NAMALWA (cell line): ENCODE data around the gene ETV4.

Experiments used
- DNase-seq: peaks from one replicate; pipeline ENCODE4 v3.0.0-alpha.2; 2015; ENCODE audit warnings: low spot score

ETV4 gene

DNA sequence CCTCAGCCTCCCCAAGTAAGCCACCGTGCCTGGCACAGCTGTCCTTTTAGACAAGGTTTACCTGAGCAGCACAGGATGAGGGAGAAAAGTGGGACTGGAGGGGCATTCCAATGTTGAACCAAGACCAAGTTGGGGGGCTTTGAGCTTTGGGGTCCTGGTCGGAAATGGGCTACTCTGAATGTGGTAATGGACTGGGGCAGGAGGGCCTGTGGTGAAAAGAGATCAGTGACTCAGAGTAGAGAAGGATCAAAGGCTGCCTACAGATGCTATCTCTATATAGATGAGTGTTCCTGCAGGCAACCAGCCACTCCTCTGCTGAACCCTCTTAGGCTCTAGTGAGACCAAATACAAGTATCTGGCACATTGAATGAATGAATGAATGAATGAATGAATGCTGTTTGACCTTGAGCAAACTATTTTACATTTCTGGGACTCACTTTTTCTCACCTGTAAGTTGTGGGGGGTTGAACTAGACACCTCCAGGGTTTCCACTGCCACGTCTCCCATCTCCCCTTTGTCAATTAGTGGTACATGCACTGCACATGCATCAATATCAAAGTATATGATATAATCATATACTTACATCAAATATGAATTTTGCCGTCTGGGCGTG lies 26.3 kb upstream of the ETV4 start:
- DNase-seq, result no peak

DNA sequence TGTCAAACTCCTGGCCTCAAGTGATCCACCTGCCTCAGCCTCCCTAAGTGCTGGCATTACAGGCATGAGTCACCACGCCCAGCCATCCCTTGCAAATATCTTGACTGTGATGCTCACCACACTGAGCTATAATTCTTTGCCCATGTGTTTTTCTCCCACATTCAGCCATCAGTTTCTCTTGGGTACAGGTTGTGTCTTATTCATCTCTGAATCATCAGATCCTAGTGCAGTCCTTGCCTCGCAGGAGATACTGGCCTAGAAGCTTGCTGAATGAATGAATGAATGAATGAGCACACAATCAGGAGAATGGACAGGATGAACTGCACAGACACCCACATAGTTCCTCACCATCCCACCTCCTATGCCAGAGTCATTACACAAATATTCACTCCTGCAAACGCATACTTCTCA lies 24.4 kb upstream of the ETV4 start:
- DNase-seq, result no peak

DNA sequence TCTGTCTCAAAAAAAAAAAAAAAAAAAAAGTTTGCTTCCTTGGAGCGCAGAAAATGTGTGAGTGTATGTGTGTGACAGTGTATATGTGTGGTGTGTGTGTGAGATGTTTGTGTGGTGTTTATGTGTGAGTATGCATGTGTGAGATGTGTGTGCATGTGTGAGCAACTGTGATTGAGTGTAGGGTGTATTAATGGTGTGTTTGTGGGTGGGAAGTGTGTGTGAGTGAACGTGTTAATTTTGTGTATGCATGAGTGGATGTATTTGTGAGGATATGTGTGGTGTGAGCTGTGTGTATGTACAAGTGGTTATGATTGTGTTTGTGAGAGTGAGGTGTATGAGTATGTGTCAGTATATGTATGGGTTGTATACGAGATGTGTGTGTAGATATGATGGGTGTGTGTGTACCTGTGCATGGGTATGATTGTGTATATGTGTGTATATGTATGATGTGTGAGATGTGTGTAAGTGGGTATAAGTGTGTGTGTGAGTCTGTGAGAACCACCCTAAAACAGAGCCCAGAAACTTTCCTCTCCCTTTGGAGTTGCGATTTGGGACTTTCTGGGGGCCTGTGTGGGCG lies 22.5 kb upstream of the ETV4 start:
- no peak for DNase-seq

GRCh38 chr17:43563600-43564594 lies 17.8 kb upstream of the ETV4 start:
- no peak for DNase-seq

- DNase-seq, result no peak
Observed at GRCh38 chr17:43562679-43563599, 16.8 kb upstream of the ETV4 start.

DNA sequence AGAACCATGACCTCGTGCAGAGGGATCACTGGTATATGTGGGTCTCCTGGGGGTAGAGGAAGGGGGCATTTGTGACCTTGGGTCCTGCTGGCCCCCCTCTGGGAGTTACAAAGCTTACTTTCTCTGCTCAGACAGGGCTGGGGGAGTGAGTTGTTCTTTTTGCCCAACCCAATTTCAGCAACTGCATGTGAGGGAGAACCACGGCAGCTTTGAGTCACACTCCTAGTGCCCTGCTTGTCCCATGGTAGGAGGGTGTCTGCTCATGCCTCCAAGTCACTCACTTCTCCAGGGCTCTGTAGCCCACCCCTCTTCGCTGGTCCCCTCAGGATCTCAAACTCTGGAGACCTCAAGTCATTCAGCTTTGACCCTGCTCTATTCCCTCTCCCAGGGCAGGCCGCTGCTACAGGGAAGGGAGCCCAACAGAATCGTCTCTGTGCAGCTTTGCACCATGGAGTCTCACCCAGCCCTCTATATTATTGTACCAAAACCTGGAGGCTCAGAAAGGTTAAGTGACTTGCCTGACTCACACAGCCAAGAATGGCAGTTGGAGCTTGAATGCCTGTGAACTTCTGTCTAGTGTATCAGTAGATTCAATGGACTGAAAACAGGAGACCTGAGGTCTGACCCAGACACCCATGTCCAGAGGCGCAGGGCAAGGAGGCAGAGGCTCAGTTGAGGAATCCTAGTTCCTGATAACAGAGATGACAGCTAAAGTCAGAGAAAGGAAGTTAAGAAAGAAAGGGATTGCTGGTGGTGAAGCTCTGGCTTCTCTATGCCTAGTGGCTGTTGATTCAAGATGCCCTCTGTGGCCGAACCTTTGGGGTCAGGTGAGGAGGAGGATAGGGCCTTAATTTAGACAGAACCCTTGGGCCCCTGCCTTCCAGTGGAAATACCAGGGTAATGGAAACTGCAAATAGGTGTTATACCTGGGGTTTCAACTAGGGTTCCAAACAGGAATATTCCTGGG lies 14.6 kb upstream of the ETV4 start:
- no peak for DNase-seq

DNA sequence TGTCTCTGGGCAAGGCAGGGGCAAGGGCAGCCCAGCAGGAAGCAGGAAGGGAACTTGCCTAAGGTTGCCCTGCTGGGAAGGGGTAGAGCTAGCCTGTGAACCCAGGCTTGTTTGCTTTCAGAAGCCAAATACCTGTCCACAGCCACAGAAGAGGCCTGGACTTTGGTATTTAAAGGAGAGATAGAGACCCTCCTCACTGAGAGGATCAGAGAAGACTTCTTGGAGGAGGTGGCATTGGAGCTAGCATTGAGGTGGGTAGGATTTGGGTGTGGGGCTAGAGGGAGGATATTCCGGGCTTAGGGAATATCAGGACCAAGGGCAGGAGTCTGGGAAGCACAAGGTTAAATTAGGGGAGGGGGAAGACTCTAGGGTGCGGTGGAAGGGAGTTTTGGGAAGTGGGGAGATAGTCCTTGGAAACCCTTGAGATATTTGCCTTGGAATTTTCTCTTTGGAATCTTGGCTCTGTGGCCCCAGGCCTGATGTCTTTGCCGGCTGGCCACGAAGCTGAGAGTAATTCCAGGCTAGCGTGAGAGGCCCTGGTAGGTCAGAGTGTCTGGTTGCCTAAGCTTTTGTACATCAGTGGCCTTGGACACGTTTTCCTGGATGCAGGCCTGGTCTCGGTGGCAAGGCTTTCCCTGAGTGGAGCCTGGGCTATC lies 13.1 kb upstream of the ETV4 start:
- DNase-seq, result no peak

DNA sequence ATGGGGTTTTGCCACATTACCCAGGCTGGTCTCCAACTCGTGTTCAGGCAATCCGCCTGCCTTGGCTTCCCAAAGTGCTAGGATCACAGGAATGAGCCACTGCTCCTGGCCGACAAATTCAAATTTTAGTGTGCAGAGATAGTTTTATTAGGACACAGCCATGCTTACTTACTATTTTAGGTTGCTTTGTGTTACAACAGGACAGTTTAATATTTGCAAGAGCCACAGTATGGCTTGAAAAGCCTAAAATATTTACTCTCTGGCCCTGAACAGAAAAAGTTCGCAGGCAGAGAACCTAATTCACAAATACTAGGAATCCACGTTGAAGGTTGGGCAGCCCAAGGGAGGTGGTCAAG lies 12.6 kb upstream of the ETV4 start:
- no peak for DNase-seq

DNA sequence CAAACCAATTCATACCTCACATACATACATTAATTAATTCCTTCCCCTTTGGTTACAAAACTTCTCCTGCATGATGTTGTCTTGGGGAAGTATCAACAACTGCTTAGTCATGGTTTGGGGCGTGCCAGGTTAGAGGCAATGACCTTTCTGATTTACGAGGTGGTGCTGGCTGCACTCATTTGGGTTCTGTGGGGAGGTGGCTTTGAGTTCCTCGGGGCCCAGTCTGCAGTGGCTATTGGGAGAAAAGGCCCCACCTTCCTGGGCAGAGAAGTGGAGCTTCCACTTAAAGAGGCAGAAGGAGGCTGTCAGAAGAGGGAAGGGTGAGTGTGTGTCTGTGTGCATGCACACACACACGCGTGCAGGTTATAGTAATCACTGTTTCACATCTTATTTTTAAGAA lies 10.2 kb upstream of the ETV4 start:
- DNase-seq, result no peak

GRCh38 chr17:43554857-43555256 lies 8.7 kb upstream of the ETV4 start:
- no peak for DNase-seq

DNA sequence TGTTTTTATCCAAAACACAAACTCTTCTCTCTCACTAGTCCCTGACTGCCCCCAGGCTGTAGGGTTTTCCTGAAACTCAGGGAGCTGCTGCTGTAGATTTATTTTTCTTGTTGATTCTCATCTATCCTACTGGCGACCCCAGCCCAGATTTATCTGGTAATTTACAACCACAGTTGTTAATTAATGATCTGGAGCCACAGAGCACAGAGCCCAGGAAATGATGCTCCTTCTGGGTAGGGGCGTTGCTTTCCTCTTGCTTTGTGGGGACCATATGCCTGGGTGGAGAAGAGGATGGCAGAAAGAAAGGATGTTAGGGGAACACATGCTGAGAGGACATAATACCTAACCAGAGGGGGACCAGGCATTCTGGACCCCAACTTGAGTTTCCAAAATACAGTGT lies 7.4 kb upstream of the ETV4 start:
- DNase-seq, result no peak

GRCh38 chr17:43552229-43552837 lies 6.2 kb upstream of the ETV4 start:
- no peak for DNase-seq

- no peak for DNase-seq
Observed at GRCh38 chr17:43550754-43551153, 4.6 kb upstream of the ETV4 start.

- DNase-seq, result no peak
Observed at GRCh38 chr17:43549496-43549895, 3.4 kb upstream of the ETV4 start.

DNA sequence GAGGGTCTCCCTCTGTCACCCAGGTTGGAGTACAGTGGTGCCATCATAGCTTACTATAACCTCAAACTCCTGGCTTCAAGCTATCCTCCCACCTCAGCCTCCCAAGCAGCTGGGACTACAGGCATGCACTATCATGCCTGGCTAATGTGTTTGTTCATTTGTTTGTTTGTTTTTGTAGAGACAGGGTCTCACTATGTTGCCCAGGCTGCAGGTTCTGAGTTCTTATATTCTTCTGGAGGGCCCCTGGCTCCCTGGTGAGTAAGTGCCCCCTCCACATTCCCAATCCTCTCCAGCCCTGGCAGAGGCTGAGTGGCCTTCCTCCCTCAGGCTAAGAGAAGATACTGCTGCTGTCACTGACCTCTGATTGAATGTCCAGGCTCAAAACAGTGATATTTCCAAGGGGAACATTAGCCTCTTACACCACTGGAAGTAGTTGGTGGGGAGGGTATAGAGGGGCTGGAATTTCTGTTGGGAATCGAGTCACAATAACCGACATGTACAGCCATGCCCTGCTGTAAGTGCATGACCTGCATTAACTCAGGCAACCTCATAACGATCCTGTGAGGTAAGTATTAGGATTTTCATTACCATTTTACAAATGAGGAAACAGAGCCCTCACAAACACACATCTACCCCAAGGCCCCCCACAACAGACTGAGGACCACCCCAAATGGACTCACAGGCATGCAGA lies 2.7 kb upstream of the ETV4 start:
- no peak for DNase-seq

DNA sequence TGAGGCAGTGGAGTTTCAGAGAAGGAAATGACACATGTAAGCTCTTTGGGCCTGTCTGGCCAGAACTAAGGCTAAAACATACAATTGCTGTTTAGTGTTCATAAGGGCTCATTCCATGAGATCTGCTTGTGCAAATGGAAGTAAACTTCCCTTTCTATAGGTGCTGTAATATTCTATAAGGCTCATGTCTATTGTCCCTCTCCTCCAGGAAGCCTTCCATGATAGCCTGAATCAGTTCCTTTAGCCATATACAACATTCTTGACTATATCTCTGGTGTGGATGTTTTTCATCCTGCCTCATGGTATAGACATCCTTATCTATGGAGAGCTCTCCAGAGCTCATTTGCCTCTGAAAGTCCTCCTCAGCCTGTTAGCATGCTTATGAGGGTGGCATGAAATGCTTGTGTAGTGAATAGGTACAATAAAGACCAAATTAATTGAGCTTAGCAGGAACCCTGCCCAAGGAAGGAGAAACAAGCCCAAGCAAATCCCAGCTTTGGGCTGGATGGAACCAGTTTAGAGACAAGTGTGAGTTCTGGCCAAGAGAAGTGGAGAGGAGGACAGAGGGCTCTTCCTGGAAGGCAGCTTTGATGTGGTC lies 1.6 kb upstream of the ETV4 start:
- DNase-seq, result no peak

- DNase-seq, result no peak
Observed at GRCh38 chr17:43547189-43547550, 1.0 kb upstream of the ETV4 start.

- DNase-seq, result no peak
Observed at GRCh38 chr17:43545383-43545632, 832 bp downstream of the ETV4 start.
